CD14-positive monocyte (primary cell): ENCODE data around the gene LMNTD2. TPM values are rescaled to one million over a fixed set of nuclear protein-coding genes. Genes with fewer than 3 reads are reported as not detected.
A peak's percentile ranks its signal among the peaks of the same experiment; 100 is the strongest.

Experiments
- DNase-seq, 3 donors: peaks; one replicate each; pipeline ENCODE4 v3.0.0-alpha.2; 2011 to 2022
- H2AFZ ChIP-seq: 2 replicates; pipeline ENCODE4 v1.6.0; 2012; ENCODE audit warnings: mild to moderate bottlenecking, low read depth, low read length, inconsistent platforms; ENCODE audit not compliant: insufficient read depth, poor library complexity, severe bottlenecking
- H3K27ac ChIP-seq, 2 donors: 1 replicate in 1 of 2; 2 replicates in 1 of 2; pipeline ENCODE4 v1.5.1; 2012 to 2013; ENCODE audit warnings: low read length in 2 of 2, control low read depth in 1 of 2, inconsistent platforms in 1 of 2, low read depth in 1 of 2, mild to moderate bottlenecking in 1 of 2
- H3K27me3 ChIP-seq, 2 donors: one replicate each; pipeline versions ENCODE4 v1.6.0 to v1.6.1; 2011 to 2013; ENCODE audit warnings: low read length in 2 of 2; ENCODE audit not compliant: control insufficient read depth in 2 of 2, insufficient read depth in 2 of 2
- H3K36me3 ChIP-seq, 2 donors: replicated peaks in 1 of 2; 1 replicate in 1 of 2; 2 replicates in 1 of 2; pipeline versions ENCODE4 v1.5.1 to v1.6.1; 2012 to 2013; ENCODE audit warnings: low read length in 2 of 2, control low read depth in 1 of 2, inconsistent platforms in 1 of 2, mild to moderate bottlenecking in 1 of 2; ENCODE audit not compliant: insufficient read depth in 2 of 2, control insufficient read depth in 1 of 2
- H3K4me1 ChIP-seq, 2 donors: 1 replicate in 1 of 2; 2 replicates in 1 of 2; pipeline versions ENCODE4 v1.5.1 to v1.6.1; 2012 to 2013; ENCODE audit warnings: low read length in 2 of 2, control low read depth in 1 of 2, inconsistent platforms in 1 of 2, mild to moderate bottlenecking in 1 of 2, moderate library complexity in 1 of 2; ENCODE audit not compliant: insufficient read depth in 2 of 2, control insufficient read depth in 1 of 2
- H3K4me2 ChIP-seq: replicated peaks from 2 replicates; pipeline ENCODE3; 2012; ENCODE audit warnings: low read length, moderate library complexity, mild to moderate bottlenecking; ENCODE audit not compliant: poor library complexity, severe bottlenecking; ENCODE audit errors: extremely low read depth
- H3K4me3 ChIP-seq, 3 experiments: fragments of 200-600 bp in 1 of 3; sonication (generic) in 1 of 3; replicated peaks in 1 of 3; 1 replicate in 2 of 3; 2 replicates in 1 of 3; pipeline ENCODE4 v1.5.1; 2011 to 2013; ENCODE audit warnings: low read length in 3 of 3, mild to moderate bottlenecking in 3 of 3, control low read depth in 2 of 3, low read depth in 2 of 3, inconsistent platforms in 1 of 3, moderate library complexity in 1 of 3
- H3K79me2 ChIP-seq: 2 replicates; pipeline ENCODE4 v1.6.0; 2012; ENCODE audit warnings: mild to moderate bottlenecking, control low read depth, inconsistent platforms, low read length, moderate library complexity; ENCODE audit not compliant: insufficient read depth
- H3K9ac ChIP-seq: 2 replicates; pipeline ENCODE4 v1.6.0; 2017; ENCODE audit warnings: low read length, mild to moderate bottlenecking; ENCODE audit not compliant: insufficient read depth, poor library complexity, severe bottlenecking
- H3K9me3 ChIP-seq, 2 donors: replicated peaks in 1 of 2; 1 replicate in 1 of 2; 2 replicates in 1 of 2; pipeline versions ENCODE4 v1.5.1 to v1.6.1; 2012 to 2013; ENCODE audit warnings: low read length in 2 of 2, control low read depth in 1 of 2; ENCODE audit not compliant: control insufficient read depth in 1 of 2, insufficient read depth in 1 of 2
- H4K20me1 ChIP-seq: 2 replicates; pipeline ENCODE4 v1.6.0; 2012; ENCODE audit warnings: mild to moderate bottlenecking, low read length, control low read depth, moderate library complexity; ENCODE audit not compliant: insufficient read depth
- H3K27ac Mint-ChIP-seq, 7 donors: one replicate each; pipeline ENCODE4 v1.8.0; 2020; ENCODE audit warnings: mild to moderate bottlenecking in 7 of 7, mixed read lengths in 7 of 7, moderate library complexity in 6 of 7, inconsistent platforms in 2 of 7
- H3K27me3 Mint-ChIP-seq, 3 donors: one replicate each; pipeline ENCODE4 v1.8.0; 2021 to 2022; ENCODE audit warnings: low read depth in 3 of 3, mild to moderate bottlenecking in 3 of 3, mixed read lengths in 3 of 3, moderate library complexity in 3 of 3, inconsistent platforms in 1 of 3
- H3K36me3 Mint-ChIP-seq, 2 donors: one replicate each; pipeline ENCODE4 v1.8.0; 2020; ENCODE audit warnings: mixed read lengths in 2 of 2, inconsistent platforms in 1 of 2, mild to moderate bottlenecking in 1 of 2
- H3K4me1 Mint-ChIP-seq: one replicate; pipeline ENCODE4 v1.8.0; 2020; ENCODE audit warnings: mild to moderate bottlenecking, mixed read lengths
- H3K4me3 Mint-ChIP-seq, 2 donors: one replicate each; pipeline ENCODE4 v1.8.0; 2020; ENCODE audit warnings: mild to moderate bottlenecking in 2 of 2, mixed read lengths in 2 of 2, moderate library complexity in 1 of 2
- H3K9me3 Mint-ChIP-seq, 7 donors: one replicate each; pipeline ENCODE4 v1.8.0; 2020 to 2022; ENCODE audit warnings: mixed read lengths in 7 of 7, mild to moderate bottlenecking in 6 of 7, moderate library complexity in 6 of 7, inconsistent platforms in 2 of 7
- CTCF ChIP-seq: fragments of 200-600 bp; IDR thresholded peaks from one replicate; pipeline ENCODE4 v1.8.0; 2022; ENCODE audit warnings: antibody characterized with exemption, mild to moderate bottlenecking
- WGBS: methylation state at CpG from one replicate; pipeline ENCODE4 v1.1.5; 2013; ENCODE audit warnings: missing lambda C conversion rate; ENCODE audit not compliant: insufficient coverage; 5-methylcytosine and 5-hydroxymethylcytosine counted together
- intact Hi-C, 2 donors: fragments of 100-400 bp; cut with micrococcal nuclease; formaldehyde crosslinking; loops; one replicate each; pipeline versions ENCODE4 v1.15.0 to v1.15.1; 2023
- polyA plus RNA-seq, 3 donors: library from polyadenylated mRNA; depleted of rRNA in 1 of 3; unstranded in 2 of 3; stranded (reverse) in 1 of 3; fragments of 300-500 nt in 2 of 3; fragments of >200 nt in 1 of 3; fragmentation: Illumina TruSeq in 2 of 3; gene quantifications; 1 replicate in 2 of 3; 2 replicates in 1 of 3; pipeline ENCODE4 v1.2.3, GENCODE V29; 2012 to 2021

Gene LMNTD2
- polyA plus RNA-seq, 3 donors, result 0.67 to 10.6 (median 1.2) TPM

- H3K27ac ChIP-seq, result no peak overlapping the region
- no peaks in the 10 kb centered on the region for H3K9me3 Mint-ChIP-seq
- no peak overlapping the region for H3K4me2 ChIP-seq
- no peak overlapping the region for H3K27ac Mint-ChIP-seq
- no peaks in the 10 kb centered on the region for H3K27me3 ChIP-seq
- peaks cover 30% of the 10 kb centered on the region for H4K20me1 ChIP-seq
- no peaks in the 10 kb centered on the region for H3K79me2 ChIP-seq
- H3K4me3 ChIP-seq, result no peak overlapping the region
- H2AFZ ChIP-seq, result no peak overlapping the region
- no peak for DNase-seq
- 87% methylated on average over 14 of the region's 19 CpGs for WGBS
- H3K4me1 Mint-ChIP-seq, result no peaks in the 10 kb centered on the region
- H3K36me3 Mint-ChIP-seq, result peaks cover 72 to 91% of the 10 kb centered on the region in 2 donors
- TF ChIP-seq CTCF, result no peak
- intact Hi-C loops, result no loop called here
- H3K36me3 ChIP-seq, result peaks cover 91 to 99% of the 10 kb centered on the region in 2 donors
- peaks cover 0 to 2% (median 0%) of the 10 kb centered on the region in 3 donors for H3K27me3 Mint-ChIP-seq
- H3K9ac ChIP-seq, result no peak overlapping the region
- H3K4me3 Mint-ChIP-seq, result no peak overlapping the region
- H3K9me3 ChIP-seq, result no peaks in the 10 kb centered on the region
- H3K4me1 ChIP-seq, result no peaks in the 10 kb centered on the region
Observed at GRCh38 chr11:606245-606644, 45.7 kb upstream of the LMNTD2 start.

- 97% methylated on average over 28 of the region's 33 CpGs for WGBS
Observed at GRCh38 chr11:605286-606129, 45.0 kb upstream of the LMNTD2 start.

More at GRCh38 chr11:605286-606129, 45.0 kb upstream of the LMNTD2 start:
- TF ChIP-seq CTCF, result no peak
- H2AFZ ChIP-seq, result no peak overlapping the region
- no peaks in the 10 kb centered on the region for H3K9me3 ChIP-seq
- H3K9ac ChIP-seq, result no peak overlapping the region
- H3K79me2 ChIP-seq, result no peaks in the 10 kb centered on the region
- Mint-ChIP-seq H3K36me3 (peaks cover 66 to 91% of the 10 kb centered on the region in 2 donors), H3K9me3 (no peaks in the 10 kb centered on the region), H3K4me1 (no peaks in the 10 kb centered on the region), H3K27me3 (peaks cover 0 to 2% (median 0%) of the 10 kb centered on the region in 3 donors), H3K27ac (peak overlapping the region in 2 of 7 donors; percentile 10 to 41), H3K4me3 (peak overlapping the region in 1 of 2 donors; percentile 34)
- no peak overlapping the region for H3K4me3 ChIP-seq
- no peak overlapping the region for H3K27ac ChIP-seq
- DNase-seq, result no peak
- intact Hi-C loops, result no loop called here
- peaks cover 23% of the 10 kb centered on the region for H4K20me1 ChIP-seq
- H3K27me3 ChIP-seq, result no peaks in the 10 kb centered on the region
- H3K4me2 ChIP-seq, result no peak overlapping the region
- no peaks in the 10 kb centered on the region for H3K4me1 ChIP-seq
- peaks cover 89 to 97% of the 10 kb centered on the region in 2 donors for H3K36me3 ChIP-seq
